SK-N-SH treated with all-trans-retinoic acid at 6 μM for 48 hours (cell line): Measurements from ENCODE around the gene GALNT12.

Source experiments
- PATZ1 ChIP-seq: fragments of 250-450 bp; sonication (Bioruptor Pico); IDR thresholded peaks from 2 replicates; pipeline ENCODE4 v1.8.0; 2020; ENCODE audit warnings: mild to moderate bottlenecking, moderate library complexity, borderline replicate concordance
- RARB ChIP-seq: fragments of 250-450 bp; sonication (Bioruptor Pico); IDR thresholded peaks from 2 replicates; pipeline ENCODE4 v1.8.0; 2021; ENCODE audit warnings: mild to moderate bottlenecking, moderate library complexity
- TCF4 ChIP-seq: fragments of 250-450 bp; sonication (Bioruptor Pico); IDR thresholded peaks from 2 replicates; pipeline ENCODE4 v1.8.0; 2021; ENCODE audit warnings: mild to moderate bottlenecking, moderate library complexity, borderline replicate concordance
- ZC3H10 ChIP-seq: fragments of 250-450 bp; sonication (Bioruptor Pico); IDR thresholded peaks from 2 replicates; pipeline ENCODE4 v1.5.1; 2021; ENCODE audit warnings: mild to moderate bottlenecking, moderate library complexity
- ZFP30 ChIP-seq: fragments of 450-650 bp; formaldehyde crosslinking; IDR thresholded peaks from 2 replicates; pipeline ENCODE4 v1.5.0; 2022; ENCODE audit warnings: mild to moderate bottlenecking, moderate library complexity

- TF ChIP-seq TCF4 (CRISPR knock-in tag) (no peak), RARB (CRISPR knock-in tag) (no peak), PATZ1 (CRISPR knock-in tag) (no peak), ZFP30 (no peak), ZC3H10 (CRISPR knock-in tag) (no peak)
These were observed 17.9 kb downstream of the GALNT12 start for GRCh38 chr9:98825414-98825813.
